ENCODE results near the gene KCNIP4. TPM values are rescaled to one million over a fixed set of nuclear protein-coding genes. Genes with fewer than 3 reads are reported as not detected.

Gene KCNIP4
- total and polyA plus RNA-seq, 2 of the 4 experiments (the other 2 are of a cell fraction): not detected

GRCh38 chr4:21864686-21865085, 83.9 kb downstream of the KCNIP4 start:
- Histone ChIP-seq H3K9ac (ENCODE audit: low read depth, low read length) (no peak overlapping the region), H3K4me2 (ENCODE audit: low read depth, low read length) (no peak overlapping the region), H2BK5ac (ENCODE audit: low read depth, low read length, poor library complexity, severe bottlenecking) (no peak overlapping the region), H3K27me3 (ENCODE audit: control insufficient read depth, insufficient read depth, low read length) (no peaks in the 10 kb centered on the region), H4K20me1 (ENCODE audit: insufficient read depth, low read length) (no peaks in the 10 kb centered on the region), H3K4me1 (ENCODE audit: control insufficient read depth, insufficient read depth, low read length) (no peaks in the 10 kb centered on the region), H2AK5ac (ENCODE audit: low read depth, low read length) (no peak overlapping the region), H4K91ac (ENCODE audit: insufficient read depth, low read depth, low read length) (no peak overlapping the region), H3K18ac (ENCODE audit: low read depth, low read length) (no peak overlapping the region), H2BK15ac (ENCODE audit: low read depth, low read length) (no peak overlapping the region), H3K4me3 (ENCODE audit: insufficient read depth, low read depth, low read length) (no peak overlapping the region), H3K36me3 (ENCODE audit: control insufficient read depth, insufficient read depth, low read length) (no peaks in the 10 kb centered on the region), H2AK9ac (replicated peaks; ENCODE audit: low read depth, low read length, poor library complexity) (no peak overlapping the region), H3K4ac (ENCODE audit: low read depth, low read length) (no peak overlapping the region), H3K9me1 (ENCODE audit: insufficient read depth, low read length) (no peaks in the 10 kb centered on the region), H3K14ac (replicated peaks; ENCODE audit: low read depth, low read length) (no peak overlapping the region), H2BK20ac (ENCODE audit: low read depth, low read length) (no peak overlapping the region), H3K23ac (ENCODE audit: low read depth, low read length) (no peak overlapping the region), H3K56ac (ENCODE audit: extremely low read depth, insufficient read depth, low read length) (no peak overlapping the region), H2AFZ (replicated peaks; ENCODE audit: low read length, poor library complexity) (no peak overlapping the region), H2BK120ac (ENCODE audit: low read depth, low read length) (no peak overlapping the region), H3K9me3 (ENCODE audit: control insufficient read depth, insufficient read depth, low read length) (no peaks in the 10 kb centered on the region), H3K79me1 (ENCODE audit: low read depth in 1 of 2, low read length in 2 of 2) (no peaks in the 10 kb centered on the region), H3K27ac (ENCODE audit: insufficient read depth, low read length) (no peak overlapping the region), H4K8ac (ENCODE audit: low read depth in 2 of 2, low read length in 2 of 2) (no peak overlapping the region), H4K5ac (ENCODE audit: low read depth, low read length) (no peak overlapping the region)
- no peak for ATAC-seq (ENCODE audit: low read depth)
- no CpG with 5 or more reads among the region's 2 CpGs for WGBS, 2 experiments (ENCODE audit: extremely low coverage in 2 of 2, insufficient read length in 1 of 2)
- in situ Hi-C loops (cut with MboI; ENCODE audit: low sequenced_read_pairs) (no loop called here), intact Hi-C loops (cut with micrococcal nuclease) (no loop called here), dilution Hi-C loops (cut with HindIII; ENCODE audit: low sequenced_read_pairs, unreplicated experiment) (no loop called here)
- ChIA-PET CTCF (interaction anchor here (0.7 kb wide), 1 partner anchor 10 kb away, joined by 3 read pairs; no protein-coding TSS in a partner anchor), POLR2A (ENCODE audit: unreplicated experiment) (no interaction called here)
- TF ChIP-seq RAD21 (IDR thresholded peaks at IDR 0.05; ENCODE audit: low read length) (no peak), POLR2A (IDR thresholded peaks at IDR 0.05; ENCODE audit: low read depth, low read length) (no peak), RCOR1 (IDR thresholded peaks at IDR 0.05; ENCODE audit: insufficient replicate concordance, low read length) (no peak), FOS (IDR thresholded peaks at IDR 0.05; ENCODE audit: low read depth, low read length) (no peak)
- DNase-seq: no peak
- no TSS peak for BruUV-seq (replicated peaks)
